H1 (cell line): ENCODE data around the gene PHACTR2. TPM values are rescaled to one million over a fixed set of nuclear protein-coding genes. Genes with fewer than 3 reads are reported as not detected.

Source experiments
- BRCA1 ChIP-seq: IDR thresholded peaks from 2 replicates; pipeline ENCODE4 v1.6.1; 2012; ENCODE audit warnings: low read depth, low read length, improper control_type of control experiment
- polyA plus RNA-seq, 7 experiments: library from polyadenylated mRNA; depleted of rRNA in 3 of 7; stranded (reverse) in 5 of 7; unstranded in 2 of 7; fragments of >200 nt in 5 of 7; fragments of 200-250 nt in 2 of 7; gene quantifications; 1 replicate in 5 of 7; 2 replicates in 1 of 7; 4 replicates in 1 of 7; pipeline versions ENCODE4 v1.2.1 to v1.2.3, GENCODE V29; 2011 to 2013; ENCODE audit warnings: missing spikeins in 2 of 7, mixed read lengths in 2 of 7
- total RNA-seq: library from RNA; stranded (reverse); fragmentation: NEBNext Ultra II Directional; extraction: Animal tissue kit (Norgen Biotek cat#: 25700); gene quantifications from 2 replicates; pipeline ENCODE4 v1.2.1, GENCODE V29; 2021

Gene PHACTR2
- total and polyA plus RNA-seq, 2 of the 8 experiments (the other 6 are each of a cell fraction or from before 2014, with no cell fraction given): 16.9 to 131 TPM

- no peak for TF ChIP-seq BRCA1
- TF ChIP-seq, all 59 proteins: peak for 0
Observed at GRCh38 chr6:143739341-143739851, 61.6 kb downstream of the PHACTR2 start (continued).
